Measurements from ENCODE around the gene MRTFA. TPM values are rescaled to one million over a fixed set of nuclear protein-coding genes. Genes with fewer than 3 reads are reported as not detected.

The MRTFA gene
- total RNA-seq, 2 donors from 2014 or later, result 71.8 to 129 TPM

GRCh38 chr22:40480996-40481395, 155.5 kb downstream of the MRTFA start:
- Histone ChIP-seq H3K9me3 (no peaks in the 10 kb centered on the region), H3K27ac (no peak overlapping the region), H3K27me3 (replicated peaks; ENCODE audit: insufficient read depth) (no peaks in the 10 kb centered on the region), H3K36me3 (no peaks in the 10 kb centered on the region), H3K4me3 (no peak overlapping the region), H3K4me1 (ENCODE audit: control insufficient read depth in 1 of 2, low read depth in 2 of 2) (peaks cover 13 to 31% of the 10 kb centered on the region in 2 donors)
- ATAC-seq (ENCODE audit: insufficient number of reproducible peaks, low FRiP score, low read depth), result no peak
- TF ChIP-seq CTCF (IDR thresholded peaks at IDR 0.05), result no peak
- DNase-seq (ENCODE audit: low spot score), result no peak

- Histone ChIP-seq H3K36me3 (no peaks in the 10 kb centered on the region), H3K27ac (no peak overlapping the region), H3K4me3 (no peak overlapping the region), H3K9me3 (no peaks in the 10 kb centered on the region), H3K4me1 (ENCODE audit: control insufficient read depth in 1 of 2, low read depth in 2 of 2) (peaks cover 11 to 22% of the 10 kb centered on the region in 2 donors), H3K27me3 (replicated peaks; ENCODE audit: insufficient read depth) (no peaks in the 10 kb centered on the region)
- DNase-seq (ENCODE audit: low spot score) (no peak), ATAC-seq (ENCODE audit: insufficient number of reproducible peaks, low FRiP score, low read depth) (no peak)
- no peak for TF ChIP-seq CTCF (IDR thresholded peaks at IDR 0.05)
Observed at GRCh38 chr22:40479887-40480538, 156.5 kb downstream of the MRTFA start.

DNA sequence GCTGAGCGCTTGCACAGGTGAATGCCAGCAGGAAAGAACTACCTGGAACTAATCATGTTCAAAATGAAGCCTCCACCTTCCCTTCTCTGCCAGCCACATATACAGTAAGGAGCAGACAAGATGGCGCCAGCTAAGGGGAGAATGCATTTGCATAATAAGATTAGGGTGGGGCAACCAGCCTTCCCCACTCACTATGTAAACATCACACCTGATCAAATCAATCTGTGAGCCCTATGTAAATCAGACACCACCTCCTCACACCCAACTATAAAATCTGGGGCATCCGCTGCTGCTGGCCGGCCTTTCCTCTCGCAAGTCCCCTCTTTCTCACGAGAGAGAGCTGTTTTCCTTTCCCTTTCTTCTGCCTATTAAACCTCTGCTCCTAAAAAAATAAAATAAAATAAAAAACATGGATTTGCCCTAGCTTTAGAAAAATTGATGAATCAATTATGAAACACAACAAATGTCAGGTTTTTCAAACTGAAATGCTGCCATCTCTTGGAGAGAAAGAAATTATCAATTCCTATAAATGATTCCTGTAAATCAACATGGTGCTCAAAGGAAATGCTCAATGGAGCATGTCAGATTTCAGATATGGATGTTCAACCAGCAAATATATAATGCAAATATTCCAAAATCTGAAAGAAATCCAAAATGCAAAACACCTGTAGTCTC, 157.3 kb downstream of the MRTFA start:
- Histone ChIP-seq H3K36me3 (no peaks in the 10 kb centered on the region), H3K27ac (no peak overlapping the region), H3K4me1 (ENCODE audit: control insufficient read depth in 1 of 2, low read depth in 2 of 2) (peaks cover 11 to 22% of the 10 kb centered on the region in 2 donors), H3K9me3 (no peaks in the 10 kb centered on the region), H3K27me3 (replicated peaks; ENCODE audit: insufficient read depth) (no peaks in the 10 kb centered on the region), H3K4me3 (no peak overlapping the region)
- DNase-seq (ENCODE audit: low spot score), result no peak
- no peak for TF ChIP-seq CTCF (IDR thresholded peaks at IDR 0.05)
- no peak for ATAC-seq (ENCODE audit: insufficient number of reproducible peaks, low FRiP score, low read depth)

DNA sequence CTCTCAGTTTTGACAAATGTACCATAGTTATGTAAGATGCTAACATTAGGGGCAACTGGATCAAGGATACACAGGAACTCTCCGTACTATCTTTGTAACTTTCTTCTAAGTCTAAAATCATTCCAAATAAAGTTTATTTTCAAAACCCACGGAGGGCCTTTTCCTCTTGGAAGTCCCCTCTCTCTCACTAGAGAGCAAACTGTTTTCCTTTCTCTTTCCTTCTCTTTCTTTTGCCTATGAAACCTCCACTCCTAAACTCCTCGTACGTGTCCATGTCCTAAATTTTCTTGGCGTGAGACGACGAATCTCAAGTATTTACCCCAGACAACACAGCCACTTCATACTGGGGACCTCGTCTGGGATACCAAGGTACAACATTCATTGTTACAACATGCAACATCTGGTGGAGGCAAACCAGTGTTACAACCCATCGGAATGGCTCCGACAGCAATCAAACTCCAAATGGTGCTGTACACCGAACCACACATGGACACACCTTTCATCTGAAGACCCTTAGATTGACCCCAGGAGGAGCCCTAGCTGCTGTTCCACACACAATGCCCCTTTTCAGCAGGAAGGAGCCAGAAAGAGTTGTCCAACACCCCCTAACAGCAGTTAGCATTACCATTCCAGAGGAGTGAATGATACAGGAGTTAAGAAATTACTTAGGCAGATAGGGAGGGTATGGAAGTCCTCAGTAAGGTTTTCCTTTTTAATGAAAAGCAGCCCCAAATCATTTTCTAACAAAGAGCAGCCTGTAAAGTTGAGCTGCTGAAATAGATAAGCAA, 158.0 kb downstream of the MRTFA start:
- H3K27ac ChIP-seq, result no peak overlapping the region
- ATAC-seq (ENCODE audit: insufficient number of reproducible peaks, low FRiP score, low read depth), result no peak

More for the DNA sequence above, 158.0 kb downstream of the MRTFA start:
- Histone ChIP-seq H3K9me3 (no peaks in the 10 kb centered on the region), H3K4me1 (ENCODE audit: control insufficient read depth in 1 of 2, low read depth in 2 of 2) (peaks cover 11 to 22% of the 10 kb centered on the region in 2 donors), H3K4me3 (no peak overlapping the region), H3K27me3 (replicated peaks; ENCODE audit: insufficient read depth) (no peaks in the 10 kb centered on the region), H3K36me3 (no peaks in the 10 kb centered on the region)
- no peak for TF ChIP-seq CTCF (IDR thresholded peaks at IDR 0.05)
- DNase-seq (ENCODE audit: low spot score), result no peak

Data from thoracic aorta (tissue), 2 donors.